ENCODE results near the gene NCOR1.

The NCOR1 gene

DNA sequence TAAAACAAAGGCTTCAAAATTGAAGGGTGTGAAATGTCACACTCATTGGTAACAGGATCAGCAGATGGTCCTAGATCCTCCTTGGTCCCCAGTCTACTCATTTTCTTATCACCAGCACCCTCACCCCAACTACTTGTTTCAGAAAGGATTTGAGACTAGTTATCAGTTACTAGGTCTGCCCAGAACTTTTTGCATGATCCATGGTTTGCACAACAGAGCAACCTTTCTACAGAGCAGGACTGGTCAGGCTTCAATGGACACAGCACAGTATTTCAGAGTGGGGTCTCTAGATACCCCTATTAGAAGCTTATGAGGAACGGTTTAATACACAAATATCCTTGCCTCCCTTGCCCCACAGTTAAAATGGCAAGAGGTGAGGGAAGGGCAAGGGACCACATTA lies 190.1 kb downstream of the NCOR1 start:
- H3K23ac ChIP-seq (ENCODE audit: low read length), result no peak overlapping the region
- H3K79me1 ChIP-seq (ENCODE audit: low read length), result no peaks in the 10 kb centered on the region
- WGBS (ENCODE audit: extremely low coverage, insufficient coverage, insufficient read length), result no CpG with 5 or more reads among the region's 1 CpG
- H3K9me3 ChIP-seq (ENCODE audit: insufficient read depth, low read depth, low read length), result no peaks in the 10 kb centered on the region
- H4K91ac ChIP-seq (ENCODE audit: low read depth, low read length), result no peak overlapping the region
- H3K18ac ChIP-seq (ENCODE audit: low read length), result no peak overlapping the region
- H2BK12ac ChIP-seq (ENCODE audit: low read length), result no peak overlapping the region
- H4K12ac ChIP-seq (ENCODE audit: low read depth, low read length), result no peak overlapping the region
- H3K4ac ChIP-seq (ENCODE audit: low read depth, low read length), result no peak overlapping the region
- DNase-seq, result no peak
- no peaks in the 10 kb centered on the region for H3K27me3 ChIP-seq (ENCODE audit: insufficient read depth, low read length)
- H3K4me3 ChIP-seq (ENCODE audit: low read depth, low read length), result no peak overlapping the region
- H3K27ac ChIP-seq (ENCODE audit: low read depth, low read length), result no peak overlapping the region
- no peak overlapping the region for H2BK120ac ChIP-seq (ENCODE audit: insufficient read depth, low read length, poor library complexity)
- no peak overlapping the region for H4K8ac ChIP-seq (ENCODE audit: low read depth, low read length)
- H3K14ac ChIP-seq (ENCODE audit: low read length), result no peak overlapping the region
- H3K79me2 ChIP-seq (ENCODE audit: control insufficient read depth, insufficient read depth, low read length, poor library complexity), result no peaks in the 10 kb centered on the region
- no peak overlapping the region for H3K4me2 ChIP-seq (ENCODE audit: low read length)
- H3K4me1 ChIP-seq (ENCODE audit: control insufficient read depth in 1 of 2, insufficient read depth in 2 of 2, low read length in 2 of 2), result no peaks in the 10 kb centered on the region
- H3K36me3 ChIP-seq (ENCODE audit: control insufficient read depth in 1 of 2, insufficient read depth in 2 of 2, low read length in 2 of 2), result peaks cover 6 to 32% of the 10 kb centered on the region in 2 experiments
- H3K9ac ChIP-seq (ENCODE audit: low read length), result no peak overlapping the region
- no peak overlapping the region for H2AK5ac ChIP-seq (ENCODE audit: low read length)
- no peak overlapping the region for H2BK5ac ChIP-seq (ENCODE audit: low read depth, low read length, poor library complexity)
- H2AFZ ChIP-seq (ENCODE audit: insufficient read depth, low read length, poor library complexity), result no peak overlapping the region

DNA sequence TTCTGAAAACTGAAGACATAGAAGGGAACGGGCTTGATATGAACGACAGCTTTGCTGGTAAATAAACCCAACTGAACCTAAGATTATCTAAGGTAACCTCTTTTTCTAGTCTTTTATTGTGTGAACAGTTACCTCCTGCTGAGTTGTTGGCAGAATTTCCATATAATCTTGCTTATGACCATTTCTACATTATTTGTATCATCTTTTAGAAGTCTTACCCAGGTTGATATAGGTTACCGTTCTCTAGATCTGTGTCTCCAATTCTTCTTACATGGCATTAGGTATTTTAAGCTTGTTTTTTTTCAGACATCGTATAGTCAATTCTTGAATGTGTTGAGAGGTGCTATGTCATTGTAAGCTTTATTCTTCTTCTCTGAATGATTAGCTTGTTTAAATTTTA lies 191.5 kb downstream of the NCOR1 start:
- H2AFZ ChIP-seq (ENCODE audit: insufficient read depth, low read length, poor library complexity), result no peak overlapping the region
- no peak overlapping the region for H3K4me3 ChIP-seq (ENCODE audit: low read depth, low read length)
- H3K27me3 ChIP-seq (ENCODE audit: insufficient read depth, low read length), result no peaks in the 10 kb centered on the region
- H3K18ac ChIP-seq (ENCODE audit: low read length), result no peak overlapping the region
- no peak overlapping the region for H3K14ac ChIP-seq (ENCODE audit: low read length)
- peaks cover 7 to 29% of the 10 kb centered on the region in 2 experiments for H3K36me3 ChIP-seq (ENCODE audit: control insufficient read depth in 1 of 2, insufficient read depth in 2 of 2, low read length in 2 of 2)
- H3K9me3 ChIP-seq (ENCODE audit: insufficient read depth, low read depth, low read length), result no peaks in the 10 kb centered on the region
- H2BK120ac ChIP-seq (ENCODE audit: insufficient read depth, low read length, poor library complexity), result no peak overlapping the region
- H4K91ac ChIP-seq (ENCODE audit: low read depth, low read length), result no peak overlapping the region
- no peak overlapping the region for H3K23ac ChIP-seq (ENCODE audit: low read length)
- no peaks in the 10 kb centered on the region for H3K79me1 ChIP-seq (ENCODE audit: low read length)
- H2BK12ac ChIP-seq (ENCODE audit: low read length), result no peak overlapping the region
- no peak overlapping the region for H3K9ac ChIP-seq (ENCODE audit: low read length)
- no peaks in the 10 kb centered on the region for H3K4me1 ChIP-seq (ENCODE audit: control insufficient read depth in 1 of 2, insufficient read depth in 2 of 2, low read length in 2 of 2)
- no peak for DNase-seq
- no peak overlapping the region for H3K4me2 ChIP-seq (ENCODE audit: low read length)
- no peaks in the 10 kb centered on the region for H3K79me2 ChIP-seq (ENCODE audit: control insufficient read depth, insufficient read depth, low read length, poor library complexity)
- H3K4ac ChIP-seq (ENCODE audit: low read depth, low read length), result no peak overlapping the region
- WGBS (ENCODE audit: extremely low coverage, insufficient coverage, insufficient read length), result no CpG with 5 or more reads among the region's 4 CpGs
- H2BK5ac ChIP-seq (ENCODE audit: low read depth, low read length, poor library complexity), result no peak overlapping the region
- no peak overlapping the region for H4K8ac ChIP-seq (ENCODE audit: low read depth, low read length)
- no peak overlapping the region for H2AK5ac ChIP-seq (ENCODE audit: low read length)
- H3K27ac ChIP-seq (ENCODE audit: low read depth, low read length), result no peak overlapping the region
- H4K12ac ChIP-seq (ENCODE audit: low read depth, low read length), result no peak overlapping the region

DNA sequence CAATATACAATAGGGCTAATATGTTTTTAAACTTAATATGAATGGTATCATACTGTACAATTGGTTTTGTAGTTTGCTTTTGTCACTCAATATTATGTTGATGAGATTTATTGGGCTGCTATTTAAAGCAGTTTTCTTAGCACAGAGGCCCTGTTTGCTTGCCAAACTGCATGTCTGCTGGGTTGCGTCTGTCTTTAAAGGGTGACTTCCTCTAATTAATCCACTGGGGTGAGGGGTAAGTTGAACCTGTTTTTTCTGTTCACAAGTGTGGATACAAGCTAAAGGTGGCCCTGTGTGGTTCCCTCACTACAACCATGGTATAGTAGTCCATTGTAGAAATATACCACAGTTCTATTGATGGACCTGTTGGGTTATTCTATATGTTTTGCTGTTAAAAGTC lies 196.0 kb downstream of the NCOR1 start:
- Histone ChIP-seq H2AK5ac (ENCODE audit: low read length) (no peak overlapping the region), H3K4ac (ENCODE audit: low read depth, low read length) (no peak overlapping the region), H3K27me3 (ENCODE audit: insufficient read depth, low read length) (no peaks in the 10 kb centered on the region), H2BK5ac (ENCODE audit: low read depth, low read length, poor library complexity) (no peak overlapping the region), H3K79me2 (ENCODE audit: control insufficient read depth, insufficient read depth, low read length, poor library complexity) (no peaks in the 10 kb centered on the region), H3K4me1 (ENCODE audit: control insufficient read depth in 1 of 2, insufficient read depth in 2 of 2, low read length in 2 of 2) (no peaks in the 10 kb centered on the region), H3K14ac (ENCODE audit: low read length) (no peak overlapping the region), H2BK12ac (ENCODE audit: low read length) (no peak overlapping the region), H3K4me3 (ENCODE audit: low read depth, low read length) (no peak overlapping the region), H3K4me2 (ENCODE audit: low read length) (no peak overlapping the region), H3K23ac (ENCODE audit: low read length) (no peak overlapping the region), H4K8ac (ENCODE audit: low read depth, low read length) (no peak overlapping the region), H3K9me3 (ENCODE audit: insufficient read depth, low read depth, low read length) (no peaks in the 10 kb centered on the region), H3K36me3 (ENCODE audit: control insufficient read depth in 1 of 2, insufficient read depth in 2 of 2, low read length in 2 of 2) (peaks cover 14 to 16% of the 10 kb centered on the region in 2 experiments), H3K9ac (ENCODE audit: low read length) (no peak overlapping the region), H2AFZ (ENCODE audit: insufficient read depth, low read length, poor library complexity) (no peak overlapping the region), H3K18ac (ENCODE audit: low read length) (no peak overlapping the region), H3K79me1 (ENCODE audit: low read length) (no peaks in the 10 kb centered on the region), H2BK120ac (ENCODE audit: insufficient read depth, low read length, poor library complexity) (no peak overlapping the region), H3K27ac (ENCODE audit: low read depth, low read length) (no peak overlapping the region), H4K12ac (ENCODE audit: low read depth, low read length) (no peak overlapping the region), H4K91ac (ENCODE audit: low read depth, low read length) (no peak overlapping the region)
- DNase-seq, result no peak
- WGBS (ENCODE audit: extremely low coverage, insufficient coverage, insufficient read length), result no CpG with 5 or more reads among the region's 1 CpG

- H3K9me3 ChIP-seq (ENCODE audit: insufficient read depth, low read depth, low read length), result no peaks in the 10 kb centered on the region
- no peak overlapping the region for H3K27ac ChIP-seq (ENCODE audit: low read depth, low read length)
- H2BK120ac ChIP-seq (ENCODE audit: insufficient read depth, low read length, poor library complexity), result no peak overlapping the region
- H3K23ac ChIP-seq (ENCODE audit: low read length), result no peak overlapping the region
- no CpG with 5 or more reads among the region's 3 CpGs for WGBS (ENCODE audit: extremely low coverage, insufficient coverage, insufficient read length)
- no peak overlapping the region for H2BK12ac ChIP-seq (ENCODE audit: low read length)
- no peak overlapping the region for H3K14ac ChIP-seq (ENCODE audit: low read length)
- no peak overlapping the region for H4K8ac ChIP-seq (ENCODE audit: low read depth, low read length)
- no peak overlapping the region for H3K4me2 ChIP-seq (ENCODE audit: low read length)
- no peak overlapping the region for H2AFZ ChIP-seq (ENCODE audit: insufficient read depth, low read length, poor library complexity)
- no peak overlapping the region for H3K4ac ChIP-seq (ENCODE audit: low read depth, low read length)
- no peaks in the 10 kb centered on the region for H3K27me3 ChIP-seq (ENCODE audit: insufficient read depth, low read length)
- H3K18ac ChIP-seq (ENCODE audit: low read length), result no peak overlapping the region
- no peaks in the 10 kb centered on the region for H3K4me1 ChIP-seq (ENCODE audit: control insufficient read depth in 1 of 2, insufficient read depth in 2 of 2, low read length in 2 of 2)
- H4K91ac ChIP-seq (ENCODE audit: low read depth, low read length), result no peak overlapping the region
- H3K79me1 ChIP-seq (ENCODE audit: low read length), result no peaks in the 10 kb centered on the region
- DNase-seq, result peak in 1 of 2 donors; percentile 65
- no peaks in the 10 kb centered on the region for H3K79me2 ChIP-seq (ENCODE audit: control insufficient read depth, insufficient read depth, low read length, poor library complexity)
- H3K9ac ChIP-seq (ENCODE audit: low read length), result no peak overlapping the region
- no peak overlapping the region for H2AK5ac ChIP-seq (ENCODE audit: low read length)
- H3K36me3 ChIP-seq (ENCODE audit: control insufficient read depth in 1 of 2, insufficient read depth in 2 of 2, low read length in 2 of 2), result peaks cover 15 to 17% of the 10 kb centered on the region in 2 experiments
- H4K12ac ChIP-seq (ENCODE audit: low read depth, low read length), result no peak overlapping the region
- H2BK5ac ChIP-seq (ENCODE audit: low read depth, low read length, poor library complexity), result no peak overlapping the region
- no peak overlapping the region for H3K4me3 ChIP-seq (ENCODE audit: low read depth, low read length)
Observed at GRCh38 chr17:16013943-16014407, 201.4 kb downstream of the NCOR1 start.
